ENCODE data around the gene ABHD16A. TPM values are rescaled to one million over a fixed set of nuclear protein-coding genes. Genes with fewer than 3 reads are reported as not detected.

The ABHD16A gene
- total and polyA plus RNA-seq, 8 donors = 15.1 to 122 (median 46.8) TPM

- Histone ChIP-seq H3K36me3 (no peaks in the 10 kb centered on the region), H3K4me1 (peaks cover 36 to 48% (median 42%) of the 10 kb centered on the region in 4 donors), H3K4me3 (peak overlapping the region; percentile 52 to 82 (median 69)), H3K27me3 (no peaks in the 10 kb centered on the region), H3K27ac (peak overlapping the region; percentile 57 to 97 (median 95)), H3K9me3 (no peaks in the 10 kb centered on the region)
- 10 to 14% (median 13%) methylated on average over 29 of the region's 29 CpGs for WGBS, 5 donors
- intact Hi-C loops (cut with DNase I; ENCODE audit: low total_unique reads) = no loop called here
- DNase-seq = no peak
- TF ChIP-seq EP300 (IDR thresholded peaks at IDR 0.05) (no peak), POLR2AphosphoS5 (IDR thresholded peaks at IDR 0.05) (no peak), POLR2A (IDR thresholded peaks at IDR 0.05) (no peak)
- TF ChIP-seq, protein P1, sequence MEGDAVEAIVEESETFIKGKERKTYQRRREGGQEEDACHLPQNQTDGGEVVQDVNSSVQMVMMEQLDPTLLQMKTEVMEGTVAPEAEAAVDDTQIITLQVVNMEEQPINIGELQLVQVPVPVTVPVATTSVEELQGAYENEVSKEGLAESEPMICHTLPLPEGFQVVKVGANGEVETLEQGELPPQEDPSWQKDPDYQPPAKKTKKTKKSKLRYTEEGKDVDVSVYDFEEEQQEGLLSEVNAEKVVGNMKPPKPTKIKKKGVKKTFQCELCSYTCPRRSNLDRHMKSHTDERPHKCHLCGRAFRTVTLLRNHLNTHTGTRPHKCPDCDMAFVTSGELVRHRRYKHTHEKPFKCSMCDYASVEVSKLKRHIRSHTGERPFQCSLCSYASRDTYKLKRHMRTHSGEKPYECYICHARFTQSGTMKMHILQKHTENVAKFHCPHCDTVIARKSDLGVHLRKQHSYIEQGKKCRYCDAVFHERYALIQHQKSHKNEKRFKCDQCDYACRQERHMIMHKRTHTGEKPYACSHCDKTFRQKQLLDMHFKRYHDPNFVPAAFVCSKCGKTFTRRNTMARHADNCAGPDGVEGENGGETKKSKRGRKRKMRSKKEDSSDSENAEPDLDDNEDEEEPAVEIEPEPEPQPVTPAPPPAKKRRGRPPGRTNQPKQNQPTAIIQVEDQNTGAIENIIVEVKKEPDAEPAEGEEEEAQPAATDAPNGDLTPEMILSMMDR (IDR thresholded peaks at IDR 0.05) = no peak
Measured at GRCh38 chr6:31740397-31741223, 37.5 kb upstream of the ABHD16A start.

GRCh38 chr6:31739639-31740396, 36.7 kb upstream of the ABHD16A start, which contains the start of gene MSH5:
TSS of gene MSH5 (plus strand) at chr6:31740005. CDS start at chr6:31740467, 462 bp downstream.
- H3K36me3 ChIP-seq = no peaks in the 10 kb centered on the region
- H3K27me3 ChIP-seq = no peaks in the 10 kb centered on the region
- 0% methylated on average over 26 to 58 of the region's 58 CpGs for WGBS, 5 donors
- DNase-seq = peak; percentile 98 to 100
- H3K9me3 ChIP-seq = no peaks in the 10 kb centered on the region
- peak within 1 kb of the TSS; percentile 52 to 82 (median 69) for H3K4me3 ChIP-seq
- intact Hi-C loops (cut with DNase I; ENCODE audit: low total_unique reads) = no loop called here
- peaks cover 37 to 50% (median 44%) of the 10 kb centered on the region in 4 donors for H3K4me1 ChIP-seq
- peak within 1 kb of the TSS; percentile 94 to 97 (median 95) for H3K27ac ChIP-seq
- TF ChIP-seq EP300 (IDR thresholded peaks at IDR 0.05) = no peak
- peak; percentile 38 to 83 (median 39) for TF ChIP-seq POLR2AphosphoS5 (IDR thresholded peaks at IDR 0.05)
- no peak for TF ChIP-seq POLR2A (IDR thresholded peaks at IDR 0.05)
- TF ChIP-seq, protein P1 (IDR thresholded peaks at IDR 0.05) = peak in 1 of 7 experiments; percentile 8

DNA sequence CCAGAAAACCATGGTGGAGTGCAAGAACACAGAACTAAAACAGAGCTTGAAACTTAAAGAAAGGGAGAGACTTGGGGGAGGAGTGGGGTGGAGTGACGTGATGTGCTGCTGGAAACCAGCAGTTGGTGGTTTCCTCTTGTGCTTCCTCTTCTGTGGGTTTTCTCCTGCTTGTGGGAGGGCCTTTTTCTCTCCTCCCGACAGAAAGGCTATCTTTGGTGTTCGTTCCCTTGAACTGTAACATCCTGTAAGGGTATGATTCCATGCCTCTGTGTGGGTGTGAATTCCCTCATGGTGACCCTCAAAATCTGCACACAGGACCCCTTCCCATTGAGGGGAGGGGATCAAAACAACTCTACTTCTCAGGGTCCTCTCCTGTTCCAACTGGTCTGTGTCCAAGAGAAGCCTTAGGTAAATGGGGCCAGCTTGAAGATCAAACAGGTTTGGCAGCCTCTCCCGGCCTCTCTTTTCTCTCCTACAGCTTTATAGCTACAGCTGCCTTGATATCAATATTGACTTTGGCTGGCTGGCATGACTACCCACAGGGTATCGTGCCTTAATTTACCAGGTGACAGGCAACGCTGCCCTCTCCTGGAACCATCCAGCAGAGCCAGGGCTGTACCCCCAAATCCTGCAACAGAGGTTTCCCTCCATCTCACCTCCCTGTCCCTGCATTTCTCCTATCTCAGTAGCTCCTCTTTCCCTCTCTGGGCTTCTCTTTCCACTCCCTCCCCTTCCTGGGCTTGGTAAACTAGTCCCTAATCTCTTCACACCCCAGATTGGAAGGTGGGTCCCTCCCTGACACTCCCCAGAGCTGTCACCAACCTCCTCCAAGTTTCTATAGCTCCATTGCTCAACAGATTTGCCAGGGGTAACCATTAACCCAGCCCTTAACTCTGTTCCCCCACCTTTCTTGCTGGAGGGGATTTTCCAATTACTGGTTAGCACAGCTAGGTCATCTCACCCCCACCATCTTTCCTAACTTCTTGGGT, 35.2 kb upstream of the ABHD16A start:
- DNase-seq = peak; percentile 89 to 94
- 5 to 13% (median 10%) methylated on average over 6 of the region's 6 CpGs for WGBS, 5 donors
- Histone ChIP-seq H3K9me3 (no peaks in the 10 kb centered on the region), H3K4me3 (peak overlapping the region in 1 of 4 donors; percentile 8), H3K27me3 (no peaks in the 10 kb centered on the region), H3K27ac (peak overlapping the region; percentile 94 to 97 (median 95)), H3K36me3 (peaks cover 7 to 12% (median 11%) of the 10 kb centered on the region in 4 donors), H3K4me1 (peaks cover 52 to 65% (median 60%) of the 10 kb centered on the region in 4 donors)
- TF ChIP-seq, protein P1 (IDR thresholded peaks at IDR 0.05) = peak in 2 of 7 experiments; percentile 21 to 30
- peak in 2 of 3 donors; percentile 41 to 71 for TF ChIP-seq POLR2AphosphoS5 (IDR thresholded peaks at IDR 0.05)
- TF ChIP-seq EP300 (IDR thresholded peaks at IDR 0.05) = no peak
- peak in 1 of 4 donors; percentile 7 for TF ChIP-seq POLR2A (IDR thresholded peaks at IDR 0.05)
- intact Hi-C loops (cut with DNase I; ENCODE audit: low total_unique reads) = no loop called here
